ENCODE results near the gene SZT2. TPM values are rescaled to one million over a fixed set of nuclear protein-coding genes. Genes with fewer than 3 reads are reported as not detected.

Gene SZT2
- total RNA-seq, 1 experiment from 2014 or later = 31.3 TPM

- H4K20me1 ChIP-seq (ENCODE audit: insufficient read depth, low read depth, low read length) = no peaks in the 10 kb centered on the region
- H3K27ac ChIP-seq (ENCODE audit: low read length) = no peak overlapping the region
- no peak overlapping the region for H3K4me2 ChIP-seq (ENCODE audit: low read depth, low read length, poor library complexity, severe bottlenecking)
- H3K9me2 ChIP-seq (replicated peaks; ENCODE audit: insufficient read depth, low read length) = no peaks in the 10 kb centered on the region
- no peaks in the 10 kb centered on the region for H3K9me3 ChIP-seq (ENCODE audit: low read length)
- no peaks in the 10 kb centered on the region for H3K27me3 ChIP-seq (ENCODE audit: low read length)
- no peak for DNase-seq
- no peak overlapping the region for H2AFZ ChIP-seq (ENCODE audit: low read length)
- no peak overlapping the region for H3K4me3 ChIP-seq (ENCODE audit: low read length)
- peaks cover 8% of the 10 kb centered on the region; the same call in 1 of the 2 replicates for H3K36me3 ChIP-seq (ENCODE audit: insufficient read depth, low read length)
- no peak overlapping the region for H3K9ac ChIP-seq (ENCODE audit: low read length)
- no peaks in the 10 kb centered on the region for H3K79me2 ChIP-seq (ENCODE audit: low read length)
- H3K4me1 ChIP-seq (ENCODE audit: low read length) = no peaks in the 10 kb centered on the region
Measured at GRCh38 chr1:43419627-43420425, 30.1 kb downstream of the SZT2 start.

- Histone ChIP-seq H3K36me3 (ENCODE audit: insufficient read depth, low read length) (peaks cover 8% of the 10 kb centered on the region; the same call in 1 of the 2 replicates), H3K27me3 (ENCODE audit: low read length) (no peaks in the 10 kb centered on the region), H3K4me2 (ENCODE audit: low read depth, low read length, poor library complexity, severe bottlenecking) (no peak overlapping the region), H4K20me1 (ENCODE audit: insufficient read depth, low read depth, low read length) (no peaks in the 10 kb centered on the region), H3K4me1 (ENCODE audit: low read length) (no peaks in the 10 kb centered on the region), H2AFZ (ENCODE audit: low read length) (no peak overlapping the region), H3K4me3 (ENCODE audit: low read length) (no peak overlapping the region), H3K9me2 (replicated peaks; ENCODE audit: insufficient read depth, low read length) (no peaks in the 10 kb centered on the region), H3K27ac (ENCODE audit: low read length) (no peak overlapping the region), H3K9me3 (ENCODE audit: low read length) (no peaks in the 10 kb centered on the region), H3K9ac (ENCODE audit: low read length) (no peak overlapping the region), H3K79me2 (ENCODE audit: low read length) (no peaks in the 10 kb centered on the region)
- DNase-seq = no peak
Measured at GRCh38 chr1:43420874-43421273, 31.2 kb downstream of the SZT2 start.

- DNase-seq = no peak
- Histone ChIP-seq H2AFZ (ENCODE audit: low read length) (no peak overlapping the region), H4K20me1 (ENCODE audit: insufficient read depth, low read depth, low read length) (no peaks in the 10 kb centered on the region), H3K4me3 (ENCODE audit: low read length) (no peak overlapping the region), H3K79me2 (ENCODE audit: low read length) (no peaks in the 10 kb centered on the region), H3K36me3 (ENCODE audit: insufficient read depth, low read length) (peaks cover 8% of the 10 kb centered on the region; the same call in 1 of the 2 replicates), H3K27ac (ENCODE audit: low read length) (no peak overlapping the region), H3K4me2 (ENCODE audit: low read depth, low read length, poor library complexity, severe bottlenecking) (no peak overlapping the region), H3K9me3 (ENCODE audit: low read length) (no peaks in the 10 kb centered on the region), H3K9ac (ENCODE audit: low read length) (no peak overlapping the region), H3K4me1 (ENCODE audit: low read length) (no peaks in the 10 kb centered on the region), H3K27me3 (ENCODE audit: low read length) (no peaks in the 10 kb centered on the region), H3K9me2 (replicated peaks; ENCODE audit: insufficient read depth, low read length) (no peaks in the 10 kb centered on the region)
Measured at GRCh38 chr1:43421396-43421795, 31.7 kb downstream of the SZT2 start.

GRCh38 chr1:43421976-43422750 is 32.5 kb downstream of the SZT2 start:
- Histone ChIP-seq H3K4me1 (ENCODE audit: low read length) (no peaks in the 10 kb centered on the region), H3K27me3 (ENCODE audit: low read length) (no peaks in the 10 kb centered on the region), H3K36me3 (ENCODE audit: insufficient read depth, low read length) (peaks cover 8% of the 10 kb centered on the region; the same call in 1 of the 2 replicates), H3K9me2 (replicated peaks; ENCODE audit: insufficient read depth, low read length) (no peaks in the 10 kb centered on the region), H3K9ac (ENCODE audit: low read length) (no peak overlapping the region), H3K9me3 (ENCODE audit: low read length) (no peaks in the 10 kb centered on the region), H4K20me1 (ENCODE audit: insufficient read depth, low read depth, low read length) (no peaks in the 10 kb centered on the region), H2AFZ (ENCODE audit: low read length) (no peak overlapping the region), H3K79me2 (ENCODE audit: low read length) (no peaks in the 10 kb centered on the region), H3K4me2 (ENCODE audit: low read depth, low read length, poor library complexity, severe bottlenecking) (no peak overlapping the region), H3K27ac (ENCODE audit: low read length) (no peak overlapping the region), H3K4me3 (ENCODE audit: low read length) (no peak overlapping the region)
- DNase-seq = no peak

GRCh38 chr1:43422995-43423671 is 33.4 kb downstream of the SZT2 start:
- no peak overlapping the region for H3K4me2 ChIP-seq (ENCODE audit: low read depth, low read length, poor library complexity, severe bottlenecking)
- no peak overlapping the region for H3K27ac ChIP-seq (ENCODE audit: low read length)
- H3K4me3 ChIP-seq (ENCODE audit: low read length) = no peak overlapping the region
- H2AFZ ChIP-seq (ENCODE audit: low read length) = no peak overlapping the region
- no peaks in the 10 kb centered on the region for H3K9me3 ChIP-seq (ENCODE audit: low read length)
- H3K9ac ChIP-seq (ENCODE audit: low read length) = no peak overlapping the region
- peaks cover 12% of the 10 kb centered on the region; the same call in 1 of the 2 replicates for H3K36me3 ChIP-seq (ENCODE audit: insufficient read depth, low read length)
- H3K9me2 ChIP-seq (replicated peaks; ENCODE audit: insufficient read depth, low read length) = no peaks in the 10 kb centered on the region
- no peaks in the 10 kb centered on the region for H4K20me1 ChIP-seq (ENCODE audit: insufficient read depth, low read depth, low read length)
- no peaks in the 10 kb centered on the region for H3K79me2 ChIP-seq (ENCODE audit: low read length)
- H3K4me1 ChIP-seq (ENCODE audit: low read length) = no peaks in the 10 kb centered on the region
- DNase-seq = no peak
- no peaks in the 10 kb centered on the region for H3K27me3 ChIP-seq (ENCODE audit: low read length)

GRCh38 chr1:43423672-43424550 is 34.2 kb downstream of the SZT2 start:
- no peak overlapping the region for H2AFZ ChIP-seq (ENCODE audit: low read length)
- H3K9ac ChIP-seq (ENCODE audit: low read length) = no peak overlapping the region

GRCh38 chr1:43425045-43425444 is 35.3 kb downstream of the SZT2 start:
- no peaks in the 10 kb centered on the region for H3K4me1 ChIP-seq (ENCODE audit: low read length)
- H3K27me3 ChIP-seq (ENCODE audit: low read length) = no peaks in the 10 kb centered on the region
- no peaks in the 10 kb centered on the region for H4K20me1 ChIP-seq (ENCODE audit: insufficient read depth, low read depth, low read length)
- H2AFZ ChIP-seq (ENCODE audit: low read length) = no peak overlapping the region
- H3K27ac ChIP-seq (ENCODE audit: low read length) = no peak overlapping the region
- no peaks in the 10 kb centered on the region for H3K79me2 ChIP-seq (ENCODE audit: low read length)
- no peak overlapping the region for H3K4me3 ChIP-seq (ENCODE audit: low read length)
- H3K9me3 ChIP-seq (ENCODE audit: low read length) = no peaks in the 10 kb centered on the region
- no peak overlapping the region for H3K9ac ChIP-seq (ENCODE audit: low read length)
- H3K36me3 ChIP-seq (ENCODE audit: insufficient read depth, low read length) = 0 out of 2 replicates have a peak, but pooled peaks cover 8% of the 10 kb centered on the region
- no peak overlapping the region for H3K4me2 ChIP-seq (ENCODE audit: low read depth, low read length, poor library complexity, severe bottlenecking)
- no peaks in the 10 kb centered on the region for H3K9me2 ChIP-seq (replicated peaks; ENCODE audit: insufficient read depth, low read length)
- no peak for DNase-seq

More at GRCh38 chr1:43423672-43424550, 34.2 kb downstream of the SZT2 start:
- Histone ChIP-seq H3K9me2 (replicated peaks; ENCODE audit: insufficient read depth, low read length) (no peaks in the 10 kb centered on the region), H3K4me3 (ENCODE audit: low read length) (no peak overlapping the region), H3K27ac (ENCODE audit: low read length) (no peak overlapping the region), H3K9me3 (ENCODE audit: low read length) (no peaks in the 10 kb centered on the region), H3K4me1 (ENCODE audit: low read length) (no peaks in the 10 kb centered on the region), H3K79me2 (ENCODE audit: low read length) (no peaks in the 10 kb centered on the region), H3K27me3 (ENCODE audit: low read length) (no peaks in the 10 kb centered on the region), H3K4me2 (ENCODE audit: low read depth, low read length, poor library complexity, severe bottlenecking) (no peak overlapping the region), H4K20me1 (ENCODE audit: insufficient read depth, low read depth, low read length) (no peaks in the 10 kb centered on the region), H3K36me3 (ENCODE audit: insufficient read depth, low read length) (peaks cover 11% of the 10 kb centered on the region; the same call in 1 of the 2 replicates)
- DNase-seq = no peak
